ENCODE data around the gene C19orf25.

DNA sequence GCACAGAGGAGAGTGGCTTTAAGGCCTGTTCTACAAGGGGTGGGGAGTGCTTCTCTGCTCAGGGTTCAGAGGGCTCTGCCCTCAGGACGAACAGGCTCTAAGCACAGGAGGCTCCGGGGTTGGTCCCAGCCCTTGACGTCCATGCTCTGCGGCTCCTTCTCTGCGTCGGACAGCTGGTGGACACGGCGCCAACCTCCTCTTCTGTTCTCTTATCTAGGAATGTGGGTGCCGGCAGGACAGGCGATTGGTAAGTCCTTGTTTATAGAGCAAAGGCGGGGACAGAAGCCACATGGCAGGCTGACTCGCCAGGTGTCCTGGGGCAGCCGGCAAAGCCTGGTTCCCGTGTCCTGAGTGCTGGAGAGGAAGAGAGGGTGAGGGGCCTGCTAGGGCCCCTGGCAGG is 49.3 kb downstream of the C19orf25 start:
- TF ChIP-seq, protein P1, sequence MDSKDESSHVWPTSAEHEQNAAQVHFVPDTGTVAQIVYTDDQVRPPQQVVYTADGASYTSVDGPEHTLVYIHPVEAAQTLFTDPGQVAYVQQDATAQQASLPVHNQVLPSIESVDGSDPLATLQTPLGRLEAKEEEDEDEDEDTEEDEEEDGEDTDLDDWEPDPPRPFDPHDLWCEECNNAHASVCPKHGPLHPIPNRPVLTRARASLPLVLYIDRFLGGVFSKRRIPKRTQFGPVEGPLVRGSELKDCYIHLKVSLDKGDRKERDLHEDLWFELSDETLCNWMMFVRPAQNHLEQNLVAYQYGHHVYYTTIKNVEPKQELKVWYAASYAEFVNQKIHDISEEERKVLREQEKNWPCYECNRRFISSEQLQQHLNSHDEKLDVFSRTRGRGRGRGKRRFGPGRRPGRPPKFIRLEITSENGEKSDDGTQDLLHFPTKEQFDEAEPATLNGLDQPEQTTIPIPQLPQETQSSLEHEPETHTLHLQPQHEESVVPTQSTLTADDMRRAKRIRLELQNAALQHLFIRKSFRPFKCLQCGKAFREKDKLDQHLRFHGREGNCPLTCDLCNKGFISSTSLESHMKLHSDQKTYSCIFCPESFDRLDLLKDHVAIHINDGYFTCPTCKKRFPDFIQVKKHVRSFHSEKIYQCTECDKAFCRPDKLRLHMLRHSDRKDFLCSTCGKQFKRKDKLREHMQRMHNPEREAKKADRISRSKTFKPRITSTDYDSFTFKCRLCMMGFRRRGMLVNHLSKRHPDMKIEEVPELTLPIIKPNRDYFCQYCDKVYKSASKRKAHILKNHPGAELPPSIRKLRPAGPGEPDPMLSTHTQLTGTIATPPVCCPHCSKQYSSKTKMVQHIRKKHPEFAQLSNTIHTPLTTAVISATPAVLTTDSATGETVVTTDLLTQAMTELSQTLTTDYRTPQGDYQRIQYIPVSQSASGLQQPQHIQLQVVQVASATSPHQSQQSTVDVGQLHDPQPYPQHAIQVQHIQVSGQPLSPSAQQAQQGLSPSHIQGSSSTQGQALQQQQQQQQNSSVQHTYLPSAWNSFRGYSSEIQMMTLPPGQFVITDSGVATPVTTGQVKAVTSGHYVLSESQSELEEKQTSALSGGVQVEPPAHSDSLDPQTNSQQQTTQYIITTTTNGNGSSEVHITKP (CRISPR knock-in tag; IDR thresholded peaks at IDR 0.05; ENCODE audit: low read depth), result no peak
- TF ChIP-seq RAD21 (CRISPR knock-in tag; IDR thresholded peaks at IDR 0.05) (no peak), SIN3A (IDR thresholded peaks at IDR 0.05; ENCODE audit: borderline replicate concordance, low read depth, low read length) (no peak), SMARCC2 (IDR thresholded peaks at IDR 0.05) (no peak), REPIN1 (CRISPR knock-in tag; IDR thresholded peaks at IDR 0.05; ENCODE audit: borderline replicate concordance, low read depth) (no peak), GABPA (IDR thresholded peaks at IDR 0.05; ENCODE audit: low read depth, low read length) (no peak), GABPA (CRISPR knock-in tag; IDR thresholded peaks at IDR 0.05; ENCODE audit: low read depth) (no peak), NBN (conservative IDR thresholded peaks at IDR 0.05) (no peak), NFE2 (CRISPR knock-in tag; IDR thresholded peaks at IDR 0.05) (no peak), SMC3 (IDR thresholded peaks at IDR 0.05; ENCODE audit: low read length) (no peak)
- TF ChIP-seq, protein P2, sequence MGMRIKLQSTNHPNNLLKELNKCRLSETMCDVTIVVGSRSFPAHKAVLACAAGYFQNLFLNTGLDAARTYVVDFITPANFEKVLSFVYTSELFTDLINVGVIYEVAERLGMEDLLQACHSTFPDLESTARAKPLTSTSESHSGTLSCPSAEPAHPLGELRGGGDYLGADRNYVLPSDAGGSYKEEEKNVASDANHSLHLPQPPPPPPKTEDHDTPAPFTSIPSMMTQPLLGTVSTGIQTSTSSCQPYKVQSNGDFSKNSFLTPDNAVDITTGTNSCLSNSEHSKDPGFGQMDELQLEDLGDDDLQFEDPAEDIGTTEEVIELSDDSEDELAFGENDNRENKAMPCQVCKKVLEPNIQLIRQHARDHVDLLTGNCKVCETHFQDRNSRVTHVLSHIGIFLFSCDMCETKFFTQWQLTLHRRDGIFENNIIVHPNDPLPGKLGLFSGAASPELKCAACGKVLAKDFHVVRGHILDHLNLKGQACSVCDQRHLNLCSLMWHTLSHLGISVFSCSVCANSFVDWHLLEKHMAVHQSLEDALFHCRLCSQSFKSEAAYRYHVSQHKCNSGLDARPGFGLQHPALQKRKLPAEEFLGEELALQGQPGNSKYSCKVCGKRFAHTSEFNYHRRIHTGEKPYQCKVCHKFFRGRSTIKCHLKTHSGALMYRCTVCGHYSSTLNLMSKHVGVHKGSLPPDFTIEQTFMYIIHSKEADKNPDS (CRISPR knock-in tag; IDR thresholded peaks at IDR 0.05), result no peak
- TF ChIP-seq, protein P3, sequence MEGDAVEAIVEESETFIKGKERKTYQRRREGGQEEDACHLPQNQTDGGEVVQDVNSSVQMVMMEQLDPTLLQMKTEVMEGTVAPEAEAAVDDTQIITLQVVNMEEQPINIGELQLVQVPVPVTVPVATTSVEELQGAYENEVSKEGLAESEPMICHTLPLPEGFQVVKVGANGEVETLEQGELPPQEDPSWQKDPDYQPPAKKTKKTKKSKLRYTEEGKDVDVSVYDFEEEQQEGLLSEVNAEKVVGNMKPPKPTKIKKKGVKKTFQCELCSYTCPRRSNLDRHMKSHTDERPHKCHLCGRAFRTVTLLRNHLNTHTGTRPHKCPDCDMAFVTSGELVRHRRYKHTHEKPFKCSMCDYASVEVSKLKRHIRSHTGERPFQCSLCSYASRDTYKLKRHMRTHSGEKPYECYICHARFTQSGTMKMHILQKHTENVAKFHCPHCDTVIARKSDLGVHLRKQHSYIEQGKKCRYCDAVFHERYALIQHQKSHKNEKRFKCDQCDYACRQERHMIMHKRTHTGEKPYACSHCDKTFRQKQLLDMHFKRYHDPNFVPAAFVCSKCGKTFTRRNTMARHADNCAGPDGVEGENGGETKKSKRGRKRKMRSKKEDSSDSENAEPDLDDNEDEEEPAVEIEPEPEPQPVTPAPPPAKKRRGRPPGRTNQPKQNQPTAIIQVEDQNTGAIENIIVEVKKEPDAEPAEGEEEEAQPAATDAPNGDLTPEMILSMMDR (CRISPR knock-in tag; IDR thresholded peaks at IDR 0.05), result no peak
- TF ChIP-seq, protein P4, sequence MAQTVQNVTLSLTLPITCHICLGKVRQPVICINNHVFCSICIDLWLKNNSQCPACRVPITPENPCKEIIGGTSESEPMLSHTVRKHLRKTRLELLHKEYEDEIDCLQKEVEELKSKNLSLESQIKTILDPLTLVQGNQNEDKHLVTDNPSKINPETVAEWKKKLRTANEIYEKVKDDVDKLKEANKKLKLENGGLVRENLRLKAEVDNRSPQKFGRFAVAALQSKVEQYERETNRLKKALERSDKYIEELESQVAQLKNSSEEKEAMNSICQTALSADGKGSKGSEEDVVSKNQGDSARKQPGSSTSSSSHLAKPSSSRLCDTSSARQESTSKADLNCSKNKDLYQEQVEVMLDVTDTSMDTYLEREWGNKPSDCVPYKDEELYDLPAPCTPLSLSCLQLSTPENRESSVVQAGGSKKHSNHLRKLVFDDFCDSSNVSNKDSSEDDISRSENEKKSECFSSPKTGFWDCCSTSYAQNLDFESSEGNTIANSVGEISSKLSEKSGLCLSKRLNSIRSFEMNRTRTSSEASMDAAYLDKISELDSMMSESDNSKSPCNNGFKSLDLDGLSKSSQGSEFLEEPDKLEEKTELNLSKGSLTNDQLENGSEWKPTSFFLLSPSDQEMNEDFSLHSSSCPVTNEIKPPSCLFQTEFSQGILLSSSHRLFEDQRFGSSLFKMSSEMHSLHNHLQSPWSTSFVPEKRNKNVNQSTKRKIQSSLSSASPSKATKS (CRISPR knock-in tag; IDR thresholded peaks at IDR 0.05), result no peak
